ENCODE results near the gene CAMKK2. TPM values are rescaled to one million over a fixed set of nuclear protein-coding genes. Genes with fewer than 3 reads are reported as not detected.

The CAMKK2 gene
- total and polyA plus RNA-seq, 2 of the 13 experiments (the other 11 are each of a cell fraction or from before 2014, with no cell fraction given), result 18.8 to 20.0 TPM

GRCh38 chr12:121217761-121218160 is 78.7 kb downstream of the CAMKK2 start (continued):
- no peak for TF ChIP-seq ZNF609 (CRISPR knock-in tag; IDR thresholded peaks at IDR 0.05; ENCODE audit: borderline replicate concordance)
- TF ChIP-seq HNF1A (IDR thresholded peaks at IDR 0.05; ENCODE audit: low read depth), result peak; percentile 57
- TF ChIP-seq HNF1A (CRISPR knock-in tag; IDR thresholded peaks at IDR 0.05; ENCODE audit: borderline replicate concordance), result no peak
- TF ChIP-seq ZNF616 (CRISPR knock-in tag; IDR thresholded peaks at IDR 0.05; ENCODE audit: low read depth), result no peak
- TF ChIP-seq ZSCAN29 (CRISPR knock-in tag; conservative IDR thresholded peaks at IDR 0.05), result no peak
- no peak for TF ChIP-seq ZNF646 (CRISPR knock-in tag; IDR thresholded peaks at IDR 0.05)
- TF ChIP-seq ZNF142 (CRISPR knock-in tag; IDR thresholded peaks at IDR 0.05), result no peak
